WTC11 (cell line): ENCODE results near the gene CDCA4.

Experiments
- NFYB ChIP-seq: sonication (generic); formaldehyde crosslinking; conservative IDR thresholded peaks from 2 replicates; pipeline ENCODE4 v1.8.0; 2022; ENCODE audit warnings: low read depth, missing genetic modification reagents
- SP1 ChIP-seq: sonication (generic); formaldehyde crosslinking; conservative IDR thresholded peaks from 2 replicates; pipeline ENCODE4 v1.8.1; 2022; ENCODE audit warnings: missing genetic modification reagents
- ZNF138 ChIP-seq: sonication (generic); formaldehyde crosslinking; conservative IDR thresholded peaks from 2 replicates; pipeline ENCODE4 v1.8.1; 2022; ENCODE audit warnings: mild to moderate bottlenecking, moderate library complexity, missing genetic modification reagents
- TF ChIP-seq, protein P1 (sequence below): sonication (generic); formaldehyde crosslinking; IDR thresholded peaks from 2 replicates; pipeline ENCODE4 v1.8.1; 2022; ENCODE audit warnings: low read depth, mild to moderate bottlenecking, moderate library complexity, missing genetic modification reagents, borderline replicate concordance
- TF ChIP-seq, protein P2 (sequence below): fragments of 200-600 bp; IDR thresholded peaks from 2 replicates; pipeline ENCODE4 v1.8.0; 2022; ENCODE audit warnings: antibody characterized with exemption
- TF ChIP-seq, protein P3 (sequence below): fragments of 250-450 bp; sonication (Bioruptor Pico); IDR thresholded peaks from 2 replicates; pipeline ENCODE4 v2.1.2; 2022; ENCODE audit warnings: mild to moderate bottlenecking, moderate library complexity
- TF ChIP-seq, protein P4 (sequence below): sonication (generic); formaldehyde crosslinking; IDR thresholded peaks from 2 replicates; pipeline ENCODE4 v1.8.0; 2022; ENCODE audit warnings: mild to moderate bottlenecking, missing genetic modification reagents

DNA sequence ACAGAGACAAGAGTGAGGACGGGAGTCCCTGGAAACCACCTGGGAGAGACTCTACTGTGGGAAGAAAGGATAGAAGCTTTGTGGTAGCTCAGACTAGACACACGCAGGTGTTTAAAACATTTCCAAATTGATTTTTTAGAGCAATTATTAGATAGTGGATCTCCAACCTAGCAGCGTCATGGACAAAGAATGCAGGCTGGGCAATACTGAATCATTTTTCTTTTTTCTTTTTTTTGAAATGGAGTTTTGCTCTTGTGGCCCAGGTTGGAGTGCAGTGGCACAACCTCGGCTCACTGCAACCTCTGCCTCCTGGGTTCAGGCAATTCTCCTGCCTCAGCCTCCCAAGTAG, 31.2 kb upstream of the CDCA4 start:
- TF ChIP-seq NFYB (CRISPR knock-in tag) (no peak), SP1 (CRISPR knock-in tag) (no peak), ZNF138 (CRISPR knock-in tag) (no peak)
- TF ChIP-seq, protein P1, sequence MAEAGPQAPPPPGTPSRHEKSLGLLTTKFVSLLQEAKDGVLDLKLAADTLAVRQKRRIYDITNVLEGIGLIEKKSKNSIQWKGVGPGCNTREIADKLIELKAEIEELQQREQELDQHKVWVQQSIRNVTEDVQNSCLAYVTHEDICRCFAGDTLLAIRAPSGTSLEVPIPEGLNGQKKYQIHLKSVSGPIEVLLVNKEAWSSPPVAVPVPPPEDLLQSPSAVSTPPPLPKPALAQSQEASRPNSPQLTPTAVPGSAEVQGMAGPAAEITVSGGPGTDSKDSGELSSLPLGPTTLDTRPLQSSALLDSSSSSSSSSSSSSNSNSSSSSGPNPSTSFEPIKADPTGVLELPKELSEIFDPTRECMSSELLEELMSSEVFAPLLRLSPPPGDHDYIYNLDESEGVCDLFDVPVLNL (CRISPR knock-in tag) = no peak
- TF ChIP-seq, protein P2, sequence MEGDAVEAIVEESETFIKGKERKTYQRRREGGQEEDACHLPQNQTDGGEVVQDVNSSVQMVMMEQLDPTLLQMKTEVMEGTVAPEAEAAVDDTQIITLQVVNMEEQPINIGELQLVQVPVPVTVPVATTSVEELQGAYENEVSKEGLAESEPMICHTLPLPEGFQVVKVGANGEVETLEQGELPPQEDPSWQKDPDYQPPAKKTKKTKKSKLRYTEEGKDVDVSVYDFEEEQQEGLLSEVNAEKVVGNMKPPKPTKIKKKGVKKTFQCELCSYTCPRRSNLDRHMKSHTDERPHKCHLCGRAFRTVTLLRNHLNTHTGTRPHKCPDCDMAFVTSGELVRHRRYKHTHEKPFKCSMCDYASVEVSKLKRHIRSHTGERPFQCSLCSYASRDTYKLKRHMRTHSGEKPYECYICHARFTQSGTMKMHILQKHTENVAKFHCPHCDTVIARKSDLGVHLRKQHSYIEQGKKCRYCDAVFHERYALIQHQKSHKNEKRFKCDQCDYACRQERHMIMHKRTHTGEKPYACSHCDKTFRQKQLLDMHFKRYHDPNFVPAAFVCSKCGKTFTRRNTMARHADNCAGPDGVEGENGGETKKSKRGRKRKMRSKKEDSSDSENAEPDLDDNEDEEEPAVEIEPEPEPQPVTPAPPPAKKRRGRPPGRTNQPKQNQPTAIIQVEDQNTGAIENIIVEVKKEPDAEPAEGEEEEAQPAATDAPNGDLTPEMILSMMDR = no peak
- TF ChIP-seq, protein P3, sequence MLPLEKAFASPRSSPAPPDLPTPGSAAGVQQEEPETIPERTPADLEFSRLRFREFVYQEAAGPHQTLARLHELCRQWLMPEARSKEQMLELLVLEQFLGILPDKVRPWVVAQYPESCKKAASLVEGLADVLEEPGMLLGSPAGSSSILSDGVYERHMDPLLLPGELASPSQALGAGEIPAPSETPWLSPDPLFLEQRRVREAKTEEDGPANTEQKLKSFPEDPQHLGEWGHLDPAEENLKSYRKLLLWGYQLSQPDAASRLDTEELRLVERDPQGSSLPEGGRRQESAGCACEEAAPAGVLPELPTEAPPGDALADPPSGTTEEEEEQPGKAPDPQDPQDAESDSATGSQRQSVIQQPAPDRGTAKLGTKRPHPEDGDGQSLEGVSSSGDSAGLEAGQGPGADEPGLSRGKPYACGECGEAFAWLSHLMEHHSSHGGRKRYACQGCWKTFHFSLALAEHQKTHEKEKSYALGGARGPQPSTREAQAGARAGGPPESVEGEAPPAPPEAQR (CRISPR knock-in tag) = no peak
- TF ChIP-seq, protein P4, sequence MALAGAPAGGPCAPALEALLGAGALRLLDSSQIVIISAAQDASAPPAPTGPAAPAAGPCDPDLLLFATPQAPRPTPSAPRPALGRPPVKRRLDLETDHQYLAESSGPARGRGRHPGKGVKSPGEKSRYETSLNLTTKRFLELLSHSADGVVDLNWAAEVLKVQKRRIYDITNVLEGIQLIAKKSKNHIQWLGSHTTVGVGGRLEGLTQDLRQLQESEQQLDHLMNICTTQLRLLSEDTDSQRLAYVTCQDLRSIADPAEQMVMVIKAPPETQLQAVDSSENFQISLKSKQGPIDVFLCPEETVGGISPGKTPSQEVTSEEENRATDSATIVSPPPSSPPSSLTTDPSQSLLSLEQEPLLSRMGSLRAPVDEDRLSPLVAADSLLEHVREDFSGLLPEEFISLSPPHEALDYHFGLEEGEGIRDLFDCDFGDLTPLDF (CRISPR knock-in tag) = no peak
